ENCODE data around the gene PAXX.

Gene PAXX

DNA sequence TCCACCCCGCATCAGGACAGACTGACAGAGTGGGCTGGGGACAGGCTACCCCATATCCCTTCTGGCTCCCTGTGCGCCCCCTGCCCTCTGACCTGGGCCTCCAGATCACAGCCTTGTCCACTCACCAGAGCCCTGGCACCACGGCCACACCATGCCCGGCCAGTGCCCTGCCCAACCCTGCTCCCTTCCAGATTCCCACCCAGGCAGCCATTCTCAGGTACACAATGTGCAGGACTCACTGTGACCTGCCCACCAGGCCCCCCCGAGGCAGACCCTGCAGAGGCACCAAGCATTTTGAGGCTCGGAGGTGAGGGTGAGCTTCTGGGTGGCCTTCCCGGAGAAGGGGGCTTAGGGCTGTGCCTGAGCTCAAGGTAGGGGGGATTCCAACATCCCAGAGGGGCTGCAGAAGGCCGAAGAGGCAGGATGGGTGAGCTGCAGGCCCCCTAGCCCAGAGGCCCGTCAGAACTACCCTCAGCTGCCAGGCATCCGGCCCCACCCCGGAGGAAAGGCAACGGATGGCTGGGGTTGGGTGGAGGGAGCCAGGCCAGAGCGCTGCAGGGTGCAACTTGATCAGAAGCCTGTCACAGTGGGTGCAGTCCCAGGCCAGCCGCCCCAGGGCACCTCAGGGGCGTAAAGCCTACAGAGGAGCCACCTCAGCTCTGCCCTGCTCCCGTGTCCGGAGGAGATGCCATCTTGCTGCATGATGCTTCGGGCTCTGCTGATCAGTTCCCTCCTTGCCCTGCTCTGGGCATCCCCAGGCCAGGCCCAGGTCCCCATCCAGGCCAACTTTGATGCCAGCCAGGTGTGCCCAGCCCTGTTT is 9.8 kb upstream of the PAXX start, which contains the start of gene LCNL1:
Gene LCNL1, plus strand, starts transcription at position 762 of the 820 bp plus-strand sequence. CDS start 594 bp downstream, outside the sequence.
- DNase-seq (ENCODE audit: low spot score): no peak
- TF ChIP-seq, protein P1, sequence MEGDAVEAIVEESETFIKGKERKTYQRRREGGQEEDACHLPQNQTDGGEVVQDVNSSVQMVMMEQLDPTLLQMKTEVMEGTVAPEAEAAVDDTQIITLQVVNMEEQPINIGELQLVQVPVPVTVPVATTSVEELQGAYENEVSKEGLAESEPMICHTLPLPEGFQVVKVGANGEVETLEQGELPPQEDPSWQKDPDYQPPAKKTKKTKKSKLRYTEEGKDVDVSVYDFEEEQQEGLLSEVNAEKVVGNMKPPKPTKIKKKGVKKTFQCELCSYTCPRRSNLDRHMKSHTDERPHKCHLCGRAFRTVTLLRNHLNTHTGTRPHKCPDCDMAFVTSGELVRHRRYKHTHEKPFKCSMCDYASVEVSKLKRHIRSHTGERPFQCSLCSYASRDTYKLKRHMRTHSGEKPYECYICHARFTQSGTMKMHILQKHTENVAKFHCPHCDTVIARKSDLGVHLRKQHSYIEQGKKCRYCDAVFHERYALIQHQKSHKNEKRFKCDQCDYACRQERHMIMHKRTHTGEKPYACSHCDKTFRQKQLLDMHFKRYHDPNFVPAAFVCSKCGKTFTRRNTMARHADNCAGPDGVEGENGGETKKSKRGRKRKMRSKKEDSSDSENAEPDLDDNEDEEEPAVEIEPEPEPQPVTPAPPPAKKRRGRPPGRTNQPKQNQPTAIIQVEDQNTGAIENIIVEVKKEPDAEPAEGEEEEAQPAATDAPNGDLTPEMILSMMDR (IDR thresholded peaks at IDR 0.05; ENCODE audit: extremely low read depth, missing control alignments): no peak

DNA sequence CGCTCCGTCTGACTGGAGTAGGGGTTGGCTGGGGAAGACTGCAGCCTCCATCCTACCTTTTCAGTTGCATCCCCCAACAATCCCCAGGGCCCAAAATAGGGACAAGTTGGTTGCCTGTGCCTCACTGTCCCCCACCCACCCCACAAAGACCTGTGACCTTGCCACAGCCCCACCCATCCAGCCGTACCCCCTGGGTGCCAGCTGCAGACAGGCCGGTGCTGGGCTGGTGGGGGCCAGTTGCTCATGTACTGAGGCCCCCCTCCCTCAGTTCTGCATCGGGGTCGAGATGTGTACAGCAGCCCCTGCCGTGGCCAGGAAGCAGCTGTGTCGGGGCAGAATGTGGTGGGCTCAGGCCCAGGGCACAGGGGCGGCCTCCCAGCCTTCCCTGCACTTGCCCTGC is 9.1 kb upstream of the PAXX start:
- no peak for DNase-seq (ENCODE audit: low spot score)
- TF ChIP-seq, protein P1 (IDR thresholded peaks at IDR 0.05; ENCODE audit: extremely low read depth, missing control alignments): no peak

DNA sequence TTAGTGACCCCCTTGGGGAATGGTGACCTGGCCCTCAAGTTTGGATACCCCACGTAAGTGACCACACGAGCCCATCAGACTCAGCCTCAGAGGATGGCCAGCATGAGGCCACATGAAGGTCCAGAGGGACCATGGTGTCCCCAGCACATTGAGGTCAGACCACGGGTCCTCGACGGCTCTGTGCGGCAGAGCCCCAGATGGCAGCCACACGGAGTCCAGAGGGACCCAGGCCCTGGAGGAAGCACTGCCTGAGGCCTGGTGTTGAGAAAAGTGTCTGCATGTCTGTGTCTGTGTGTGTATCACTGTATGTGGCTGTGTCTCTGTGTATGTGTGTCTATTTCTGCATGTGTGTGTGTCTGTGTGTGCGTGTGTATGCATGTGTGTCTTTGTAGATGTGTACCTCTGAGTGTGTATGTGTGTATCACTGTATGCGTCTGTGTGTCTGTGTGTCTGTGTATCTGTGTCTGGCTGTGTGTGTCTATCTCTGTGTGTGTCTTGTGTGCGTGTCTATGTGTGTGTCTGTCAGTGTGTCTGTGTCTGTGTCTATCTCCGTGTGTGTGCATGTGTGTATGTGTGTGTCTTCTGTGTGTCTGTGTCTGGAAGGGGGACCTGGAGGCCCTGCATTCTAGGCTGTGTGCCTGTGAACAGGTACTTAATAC is 8.4 kb upstream of the PAXX start:
- no peak for DNase-seq (ENCODE audit: low spot score)
- TF ChIP-seq, protein P1 (IDR thresholded peaks at IDR 0.05; ENCODE audit: extremely low read depth, missing control alignments): no peak

DNA sequence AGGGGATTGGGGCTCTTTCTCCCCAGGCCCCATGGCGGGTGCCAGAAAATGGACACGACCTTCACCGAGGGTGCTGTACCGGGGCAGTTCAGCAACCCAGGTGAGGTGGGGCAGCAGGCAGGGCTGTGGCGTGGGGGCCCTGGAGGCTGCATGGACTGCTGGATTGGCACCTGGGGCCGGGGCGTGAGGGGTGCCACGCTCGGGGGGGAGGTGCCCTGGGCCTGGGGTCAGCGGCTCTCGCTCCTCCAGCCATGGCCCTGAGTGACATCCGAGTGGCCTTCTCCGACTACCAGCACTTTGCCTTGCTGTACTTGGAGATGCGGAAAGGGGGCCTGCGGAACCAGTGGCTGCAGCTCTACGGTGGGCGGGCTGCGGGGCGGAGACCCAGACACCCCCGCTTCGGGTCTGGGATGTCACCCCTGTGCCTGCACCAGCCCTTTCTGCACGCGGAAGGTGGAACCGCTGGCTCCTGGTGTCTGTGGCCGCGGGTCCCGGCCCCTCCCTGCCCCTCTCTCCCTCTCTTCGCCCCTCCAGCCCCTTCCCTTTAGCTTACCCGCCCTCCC is 7.7 kb upstream of the PAXX start:
- no peak for DNase-seq (ENCODE audit: low spot score)

DNA sequence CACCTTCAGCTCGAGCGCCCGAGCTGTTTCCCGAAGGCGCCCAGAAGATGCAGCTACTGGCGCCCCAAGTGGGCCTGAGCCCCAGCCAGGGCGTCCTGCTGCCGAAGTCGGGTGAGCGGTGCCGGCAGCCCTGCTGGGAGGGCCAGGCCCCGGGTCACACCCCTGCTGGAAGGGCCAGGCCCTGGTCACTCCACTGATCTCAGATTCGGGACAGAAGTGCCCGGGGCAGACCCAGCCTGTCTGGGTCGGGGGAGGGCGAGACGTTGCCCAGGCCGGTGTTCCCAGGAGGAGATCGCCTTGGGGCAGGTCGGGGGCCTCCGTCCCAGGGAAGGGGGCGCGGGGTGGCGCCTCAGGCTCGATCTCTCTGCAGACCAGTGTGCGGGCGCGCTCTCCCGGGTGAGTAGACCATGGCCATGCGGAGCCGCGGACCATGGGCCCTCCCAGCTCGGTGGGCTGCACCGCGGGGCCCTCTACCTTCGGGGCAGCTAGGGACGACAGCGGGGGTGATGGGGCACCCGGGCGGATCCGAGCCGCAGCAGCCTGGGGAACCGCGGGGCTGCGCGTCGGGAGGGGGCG is 7.1 kb upstream of the PAXX start:
- DNase-seq (ENCODE audit: low spot score): no peak
- TF ChIP-seq, protein P1 (IDR thresholded peaks at IDR 0.05; ENCODE audit: extremely low read depth, missing control alignments): no peak

More for the DNA sequence above, 7.7 kb upstream of the PAXX start:
- TF ChIP-seq, protein P1 (IDR thresholded peaks at IDR 0.05; ENCODE audit: extremely low read depth, missing control alignments): no peak

DNA sequence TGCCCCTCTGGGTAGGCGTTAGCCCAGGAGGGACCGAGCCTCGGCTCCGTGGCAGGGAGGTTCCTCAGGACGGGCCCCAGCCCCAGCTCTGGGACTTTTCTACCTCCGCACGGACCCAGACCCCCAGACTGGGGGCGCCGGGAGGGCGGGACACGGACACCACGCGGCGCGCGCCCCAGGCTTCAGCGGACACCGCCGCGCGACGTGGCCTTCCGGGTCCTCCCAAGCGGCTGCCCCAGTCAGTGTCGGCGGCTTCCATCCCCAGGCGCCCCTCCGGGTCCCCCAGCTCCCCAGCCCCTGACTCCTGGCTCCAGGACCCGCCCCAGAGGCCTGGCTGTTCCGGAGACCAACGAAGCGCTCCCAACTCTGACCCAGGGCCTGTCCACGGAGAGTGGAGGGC is 6.4 kb upstream of the PAXX start:
- TF ChIP-seq, protein P1 (IDR thresholded peaks at IDR 0.05; ENCODE audit: extremely low read depth, missing control alignments): no peak
- no peak for DNase-seq (ENCODE audit: low spot score)
